ENCODE results near the gene EPB41L5.

DNA sequence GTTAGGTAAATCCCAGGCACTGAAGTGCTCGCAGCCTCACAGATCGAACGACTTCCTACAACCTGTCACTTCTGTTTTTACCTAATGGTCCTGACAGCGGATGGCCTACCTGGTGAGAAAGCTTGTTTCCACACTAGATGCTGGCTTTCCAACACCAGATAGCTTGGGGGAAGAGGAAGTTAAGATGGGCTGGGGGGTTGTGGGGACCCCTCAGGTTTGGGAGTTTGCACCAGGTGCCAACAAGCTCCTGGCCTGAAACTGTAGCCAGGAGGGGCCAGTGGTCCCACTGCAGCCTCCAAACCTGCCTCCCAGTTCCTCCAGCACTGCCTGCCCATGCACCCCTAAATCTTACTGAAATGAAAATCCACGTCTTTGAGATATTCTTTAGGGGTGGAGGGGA, 206.4 kb downstream of the EPB41L5 start:
- no peak for TF ChIP-seq ATF1 (CRISPR knock-in tag; IDR thresholded peaks at IDR 0.05)
- no peak for TF ChIP-seq ATF1 (tag; IDR thresholded peaks at IDR 0.05)
- TF ChIP-seq KDM5B (IDR thresholded peaks at IDR 0.05; ENCODE audit: insufficient replicate concordance, low read depth, low read length) = no peak
- no peak for TF ChIP-seq ZNF408 (CRISPR knock-in tag; IDR thresholded peaks at IDR 0.05; ENCODE audit: low read depth)
- no peak for TF ChIP-seq EP300 (IDR thresholded peaks at IDR 0.05; ENCODE audit: low read length)
- no peak for TF ChIP-seq POLR2A (conservative IDR thresholded peaks at IDR 0.05)
- no peak for TF ChIP-seq SLC30A9 (CRISPR knock-in tag; IDR thresholded peaks at IDR 0.05)
